Ishikawa (cell line): ENCODE results near the gene LRRC14B.

ENCODE experiments used
- NFIC ChIP-seq: IDR thresholded peaks from 2 replicates; pipeline ENCODE4 v1.6.1; 2012
- RAD21 ChIP-seq: IDR thresholded peaks from 2 replicates; pipeline ENCODE4 v1.6.1; 2012; ENCODE audit warnings: low read depth
- TAF1 ChIP-seq: IDR thresholded peaks from 2 replicates; pipeline ENCODE4 v1.6.1; 2012; ENCODE audit warnings: low read depth, mild to moderate bottlenecking
- TEAD4 ChIP-seq: IDR thresholded peaks from 2 replicates; pipeline ENCODE4 v1.6.1; 2012
- ZBTB7A ChIP-seq: IDR thresholded peaks from 2 replicates; pipeline ENCODE4 v1.6.1; 2012; ENCODE audit warnings: low read depth
- TF ChIP-seq, protein P1 (sequence below): IDR thresholded peaks from 2 replicates; pipeline ENCODE4 v1.6.1; 2012

DNA sequence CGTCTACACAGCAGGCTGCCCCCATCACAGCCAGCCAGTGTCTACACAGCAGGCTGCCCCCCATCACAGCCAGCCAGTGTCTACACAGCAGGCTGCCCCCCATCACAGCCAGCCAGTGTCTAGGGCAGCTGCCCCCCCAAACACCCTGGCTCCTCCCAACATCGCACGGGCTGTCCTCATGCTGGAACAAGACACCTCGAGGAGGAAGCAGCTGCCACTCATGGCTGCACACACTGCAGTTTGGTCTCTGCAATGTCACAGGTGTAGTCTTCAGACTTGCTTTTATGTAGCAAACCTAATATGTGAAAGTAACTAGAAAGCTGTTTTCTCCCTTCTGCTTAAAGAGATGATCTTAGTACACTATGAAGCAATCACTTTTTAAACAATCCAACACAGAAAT, 9.7 kb downstream of the LRRC14B start:
- TF ChIP-seq, protein P1, sequence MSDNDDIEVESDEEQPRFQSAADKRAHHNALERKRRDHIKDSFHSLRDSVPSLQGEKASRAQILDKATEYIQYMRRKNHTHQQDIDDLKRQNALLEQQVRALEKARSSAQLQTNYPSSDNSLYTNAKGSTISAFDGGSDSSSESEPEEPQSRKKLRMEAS = no peak
- no peak for TF ChIP-seq TAF1
- no peak for TF ChIP-seq ZBTB7A
- no peak for TF ChIP-seq NFIC
- TF ChIP-seq RAD21 = no peak
- no peak for TF ChIP-seq TEAD4
